ENCODE results near the gene SOX30. TPM values are rescaled to one million over a fixed set of nuclear protein-coding genes. Genes with fewer than 3 reads are reported as not detected.

SOX30 gene
- total RNA-seq, 2 donors from 2014 or later = not detected

- no peak overlapping the region for H3K27ac ChIP-seq
- no peak for TF ChIP-seq POLR2A (IDR thresholded peaks at IDR 0.05)
- no peak for TF ChIP-seq CTCF (IDR thresholded peaks at IDR 0.05)
- ATAC-seq = no peak
Measured at GRCh38 chr5:157596487-157596886, 55.8 kb downstream of the SOX30 start.

GRCh38 chr5:157594675-157595459 lies 57.4 kb downstream of the SOX30 start:
- TF ChIP-seq CTCF (IDR thresholded peaks at IDR 0.05) (no peak), POLR2A (IDR thresholded peaks at IDR 0.05) (no peak)
- Histone ChIP-seq H3K27ac (no peak overlapping the region), H3K27me3 (no peaks in the 10 kb centered on the region), H3K9me3 (no peaks in the 10 kb centered on the region), H3K36me3 (replicated peaks in 1 of 2; ENCODE audit: insufficient read depth in 1 of 2, low read depth in 2 of 2) (no peaks in the 10 kb centered on the region), H3K4me3 (no peak overlapping the region), H3K4me1 (no peaks in the 10 kb centered on the region)
- intact Hi-C loops (cut with DNase I) = no loop called here
- no peak for ATAC-seq
- no peak for DNase-seq
- 45 to 46% methylated on average over 2 of the region's 2 CpGs for WGBS, 2 donors

More at GRCh38 chr5:157596487-157596886, 55.8 kb downstream of the SOX30 start:
- intact Hi-C loops (cut with DNase I) = no loop called here
- no peak overlapping the region for H3K4me3 ChIP-seq
- no peaks in the 10 kb centered on the region for H3K27me3 ChIP-seq
- DNase-seq = peak in 1 of 4 donors; percentile 10
- H3K4me1 ChIP-seq = no peaks in the 10 kb centered on the region
- no peaks in the 10 kb centered on the region for H3K9me3 ChIP-seq
- H3K36me3 ChIP-seq (replicated peaks in 1 of 2; ENCODE audit: insufficient read depth in 1 of 2, low read depth in 2 of 2) = no peaks in the 10 kb centered on the region
- WGBS, 2 donors = 54 to 72% methylated on average over 5 of the region's 5 CpGs

GRCh38 chr5:157594257-157594656 lies 58.0 kb downstream of the SOX30 start:
- Histone ChIP-seq H3K9me3 (no peaks in the 10 kb centered on the region), H3K4me1 (no peaks in the 10 kb centered on the region), H3K4me3 (no peak overlapping the region), H3K36me3 (replicated peaks in 1 of 2; ENCODE audit: insufficient read depth in 1 of 2, low read depth in 2 of 2) (no peaks in the 10 kb centered on the region), H3K27ac (no peak overlapping the region), H3K27me3 (no peaks in the 10 kb centered on the region)
- DNase-seq (no peak), ATAC-seq (no peak)
- intact Hi-C loops (cut with DNase I) = no loop called here
- TF ChIP-seq CTCF (IDR thresholded peaks at IDR 0.05) = no peak
- no peak for TF ChIP-seq POLR2A (IDR thresholded peaks at IDR 0.05)

GRCh38 chr5:157593052-157593757 lies 59.0 kb downstream of the SOX30 start:
- Histone ChIP-seq H3K27ac (no peak overlapping the region), H3K27me3 (no peaks in the 10 kb centered on the region), H3K4me3 (no peak overlapping the region), H3K4me1 (no peaks in the 10 kb centered on the region), H3K36me3 (replicated peaks in 1 of 2; ENCODE audit: insufficient read depth in 1 of 2, low read depth in 2 of 2) (no peaks in the 10 kb centered on the region), H3K9me3 (no peaks in the 10 kb centered on the region)
- no peak for DNase-seq
- 79 to 87% methylated on average over 6 of the region's 6 CpGs for WGBS, 2 donors
- no peak for TF ChIP-seq POLR2A (IDR thresholded peaks at IDR 0.05)
- no peak for ATAC-seq
- intact Hi-C loops (cut with DNase I) = no loop called here

- Histone ChIP-seq H3K9me3 (no peaks in the 10 kb centered on the region), H3K4me1 (no peaks in the 10 kb centered on the region), H3K27ac (no peak overlapping the region), H3K4me3 (no peak overlapping the region), H3K27me3 (no peaks in the 10 kb centered on the region), H3K36me3 (replicated peaks in 1 of 2; ENCODE audit: insufficient read depth in 1 of 2, low read depth in 2 of 2) (no peaks in the 10 kb centered on the region)
- TF ChIP-seq CTCF (IDR thresholded peaks at IDR 0.05) (no peak), POLR2A (IDR thresholded peaks at IDR 0.05) (no peak)
- intact Hi-C loops (cut with DNase I) = no loop called here
- DNase-seq (no peak), ATAC-seq (no peak)
- WGBS, 2 donors = 39 to 49% methylated on average over 3 of the region's 3 CpGs
Measured at GRCh38 chr5:157592594-157592993, 59.6 kb downstream of the SOX30 start.

All from body of pancreas (tissue), 4 donors.